ENCODE measurements around the gene CAPN15.

The CAPN15 gene

GRCh38 chr16:507996-508395, 19.5 kb upstream of the CAPN15 start:
- DNase-seq = no peak

- no peak for DNase-seq
Observed at GRCh38 chr16:508884-509736, 18.4 kb upstream of the CAPN15 start.

DNA sequence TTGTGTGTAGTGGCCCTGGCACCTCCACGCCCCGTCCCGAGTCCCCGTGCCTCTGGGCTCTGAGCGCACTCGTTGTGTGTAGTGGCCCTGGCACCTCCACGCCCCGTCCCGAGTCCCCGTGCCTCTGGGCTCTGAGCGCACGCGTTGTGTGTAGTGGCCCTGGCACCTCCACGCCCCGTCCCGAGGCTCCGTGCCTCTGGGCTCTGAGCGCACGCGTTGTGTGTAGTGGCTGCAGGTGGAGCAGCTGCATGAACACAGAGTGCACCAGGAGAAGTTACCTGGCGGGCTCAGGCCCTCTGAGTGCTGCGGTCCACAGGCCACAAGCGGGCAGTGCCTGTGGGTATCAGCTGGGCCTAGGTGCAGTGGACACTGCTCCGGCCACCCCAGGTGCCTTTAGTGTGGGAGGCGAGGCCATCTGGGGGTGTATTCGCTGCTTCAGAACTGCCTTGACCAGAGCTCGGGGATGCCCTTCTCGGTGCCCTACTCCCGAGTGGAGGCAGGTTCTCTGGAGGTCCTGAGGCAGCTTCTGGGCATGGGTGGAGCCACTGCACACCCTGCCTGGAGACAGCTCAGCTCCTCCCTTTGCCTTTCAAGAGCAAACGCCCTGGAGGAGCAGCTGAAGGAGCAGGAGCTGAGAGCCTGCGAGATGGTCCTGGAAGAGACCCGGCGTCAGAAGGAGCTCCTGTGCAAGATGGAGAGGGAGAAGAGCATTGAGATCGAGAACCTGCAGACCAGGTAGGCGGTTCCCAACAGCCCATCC, 17.3 kb upstream of the CAPN15 start:
- DNase-seq = no peak

- DNase-seq = no peak
Observed at GRCh38 chr16:512802-513201, 14.7 kb upstream of the CAPN15 start.

DNA sequence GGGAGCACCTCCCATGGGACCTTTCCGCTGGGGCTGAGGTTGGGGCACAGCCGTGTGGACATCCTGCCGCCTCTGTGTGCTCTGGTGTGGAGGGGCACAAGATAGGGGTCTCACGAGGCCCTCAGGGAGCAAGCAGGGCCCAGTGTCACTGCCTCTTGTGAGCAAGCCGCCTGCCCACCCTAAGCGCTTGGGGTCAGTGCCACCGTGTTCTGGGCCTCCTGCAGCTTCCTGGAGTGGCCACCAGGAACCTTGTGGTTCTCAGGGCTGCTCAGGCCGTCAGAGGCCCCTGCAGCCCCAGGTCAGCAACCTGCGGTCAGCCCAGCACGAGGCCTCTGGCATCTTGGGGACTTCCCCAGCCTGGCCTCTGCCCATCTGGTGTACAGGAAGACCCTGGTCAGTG, 13.6 kb upstream of the CAPN15 start:
- no peak for DNase-seq

GRCh38 chr16:515175-515938, 12.2 kb upstream of the CAPN15 start:
- no peak for DNase-seq

GRCh38 chr16:515939-516226, 11.6 kb upstream of the CAPN15 start:
- no peak for DNase-seq

DNA sequence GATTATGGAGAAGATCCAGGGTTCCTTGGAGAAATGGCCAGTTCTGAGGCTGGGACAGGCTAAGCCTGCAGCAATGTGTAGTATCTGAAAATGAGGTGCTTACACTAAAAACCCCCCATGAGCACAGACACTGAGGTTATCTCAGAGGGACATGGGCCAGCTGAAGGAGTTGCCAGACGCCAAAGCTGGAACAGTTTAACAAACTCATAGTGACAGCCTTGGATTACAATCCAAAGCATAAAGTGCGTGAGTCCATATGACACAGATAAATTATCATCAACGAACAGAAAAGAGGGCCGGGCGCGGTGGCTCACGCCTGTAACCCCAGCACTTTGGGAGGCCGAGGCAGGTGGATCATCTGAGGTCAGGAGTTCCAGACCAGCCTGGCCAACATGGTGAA, 11.2 kb upstream of the CAPN15 start:
- no peak for DNase-seq

DNA sequence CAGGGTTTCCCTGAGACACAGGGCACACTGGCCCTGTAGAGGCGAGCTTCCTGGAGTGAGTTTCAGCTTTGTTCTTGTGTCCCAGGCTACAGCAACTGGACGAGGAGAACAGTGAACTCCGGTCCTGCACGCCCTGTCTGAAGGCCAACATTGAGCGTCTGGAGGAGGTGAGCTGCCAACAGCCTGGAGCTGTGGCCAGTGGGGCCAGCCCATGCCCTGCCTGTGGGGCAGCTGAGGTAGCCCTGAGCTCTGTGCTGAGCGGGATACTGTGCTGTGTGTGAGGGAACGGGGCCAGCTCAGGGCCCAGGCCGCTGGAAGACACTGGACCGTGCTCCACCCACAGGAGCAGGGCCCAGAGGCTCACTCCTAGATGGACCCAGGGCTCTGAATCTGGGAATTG, 8.7 kb upstream of the CAPN15 start:
- DNase-seq = no peak

DNA sequence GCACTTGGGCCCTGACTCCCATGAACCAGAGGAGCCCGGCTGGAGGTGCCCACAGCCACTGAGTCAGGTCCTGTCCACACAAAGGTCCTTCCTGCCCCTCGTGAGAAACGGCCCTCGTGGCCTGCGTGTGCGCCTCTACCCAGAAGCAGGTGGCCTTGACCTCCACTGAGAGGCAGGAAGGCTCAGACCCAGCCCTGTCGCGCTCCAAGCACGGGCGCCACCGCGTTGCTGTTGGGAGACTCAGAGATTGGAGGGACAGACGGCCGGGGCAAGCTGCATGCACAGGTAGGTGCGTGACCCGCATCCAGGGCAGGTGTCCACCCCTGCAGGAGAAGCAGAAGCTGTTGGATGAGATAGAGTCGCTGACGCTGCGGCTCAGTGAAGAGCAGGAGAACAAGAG, 8.1 kb upstream of the CAPN15 start:
- no peak for DNase-seq

DNA sequence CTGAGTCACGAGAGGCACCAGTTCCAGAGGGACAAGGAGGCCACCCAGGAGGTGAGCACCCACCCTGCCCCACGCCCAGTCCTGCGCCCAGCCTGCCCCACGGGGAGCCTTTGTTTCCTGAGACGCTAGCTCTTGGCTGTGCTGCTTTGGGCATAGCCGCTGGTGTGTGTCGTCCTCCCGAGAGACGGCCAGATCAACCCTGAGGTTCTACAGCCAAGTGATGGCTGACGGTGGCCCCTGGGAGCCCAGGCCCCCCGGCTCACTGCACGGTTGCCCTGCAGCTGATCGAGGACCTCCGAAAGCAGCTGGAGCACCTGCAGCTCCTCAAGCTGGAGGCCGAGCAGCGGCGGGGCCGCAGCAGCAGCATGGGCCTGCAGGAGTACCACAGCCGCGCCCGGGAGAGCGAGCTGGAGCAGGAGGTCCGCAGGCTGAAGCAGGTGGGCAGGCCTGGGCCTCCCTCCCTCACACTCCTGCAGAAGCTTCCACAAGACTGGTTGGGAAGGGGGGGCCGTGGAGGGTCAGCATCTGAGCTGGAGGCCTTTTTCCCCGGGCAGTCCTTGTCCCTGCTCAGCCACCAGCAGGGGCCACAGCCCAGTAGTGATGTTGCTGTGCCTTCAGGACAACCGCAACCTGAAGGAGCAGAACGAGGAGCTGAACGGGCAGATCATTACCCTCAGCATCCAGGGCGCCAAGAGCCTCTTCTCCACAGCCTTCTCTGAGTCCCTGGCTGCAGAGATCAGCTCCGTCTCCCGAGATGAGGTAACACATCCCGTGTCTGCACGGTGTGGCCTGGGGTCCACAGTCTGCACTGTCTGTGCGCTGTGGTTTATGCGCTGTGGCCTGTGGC, 7.4 kb upstream of the CAPN15 start:
- DNase-seq = no peak

- DNase-seq = no peak
Observed at GRCh38 chr16:520847-521246, 6.7 kb upstream of the CAPN15 start.

DNA sequence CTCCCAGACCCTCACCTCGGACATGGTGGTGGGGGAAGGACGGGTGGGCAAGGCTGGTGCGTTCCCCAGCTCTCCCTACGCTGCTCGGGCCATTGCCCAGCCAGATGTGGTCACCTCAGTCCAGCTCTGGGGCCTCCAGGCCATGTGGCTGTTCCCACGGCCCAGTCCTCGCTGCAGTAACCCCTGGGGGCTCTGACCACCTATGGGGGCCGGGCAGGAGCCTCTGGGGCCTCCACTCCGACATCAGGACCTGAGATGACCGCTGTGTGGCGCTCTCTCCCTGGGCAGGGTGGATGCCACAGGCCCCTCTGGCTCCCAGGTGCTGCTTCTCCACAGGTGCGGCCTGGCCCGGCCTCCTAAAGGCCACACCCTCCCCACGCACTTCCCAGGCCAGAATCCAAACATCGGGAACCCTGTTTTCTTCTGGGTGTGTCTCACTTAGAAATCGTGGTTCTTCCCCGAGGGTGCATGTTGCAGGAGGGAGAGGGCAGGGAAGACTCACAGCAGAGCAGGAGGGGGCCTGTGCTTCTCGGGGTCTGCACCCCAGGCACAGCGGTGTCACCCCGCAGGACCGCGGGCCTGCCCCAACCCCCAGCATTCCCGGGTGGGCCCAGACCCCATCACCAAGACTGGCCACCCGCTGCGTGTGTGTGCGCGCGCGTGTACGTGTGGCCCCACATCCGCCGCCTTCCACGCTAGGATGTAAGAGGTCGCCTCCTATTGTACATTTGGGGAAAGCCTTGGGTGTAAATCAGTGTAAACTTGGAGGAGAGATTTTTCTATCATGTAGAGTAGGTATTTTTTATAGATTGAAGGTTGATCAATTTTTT, 5.9 kb upstream of the CAPN15 start:
- no peak for DNase-seq

GRCh38 chr16:522320-523096, 5.0 kb upstream of the CAPN15 start:
- DNase-seq = no peak

- no peak for DNase-seq
Observed at GRCh38 chr16:523097-523741, 4.3 kb upstream of the CAPN15 start.

DNA sequence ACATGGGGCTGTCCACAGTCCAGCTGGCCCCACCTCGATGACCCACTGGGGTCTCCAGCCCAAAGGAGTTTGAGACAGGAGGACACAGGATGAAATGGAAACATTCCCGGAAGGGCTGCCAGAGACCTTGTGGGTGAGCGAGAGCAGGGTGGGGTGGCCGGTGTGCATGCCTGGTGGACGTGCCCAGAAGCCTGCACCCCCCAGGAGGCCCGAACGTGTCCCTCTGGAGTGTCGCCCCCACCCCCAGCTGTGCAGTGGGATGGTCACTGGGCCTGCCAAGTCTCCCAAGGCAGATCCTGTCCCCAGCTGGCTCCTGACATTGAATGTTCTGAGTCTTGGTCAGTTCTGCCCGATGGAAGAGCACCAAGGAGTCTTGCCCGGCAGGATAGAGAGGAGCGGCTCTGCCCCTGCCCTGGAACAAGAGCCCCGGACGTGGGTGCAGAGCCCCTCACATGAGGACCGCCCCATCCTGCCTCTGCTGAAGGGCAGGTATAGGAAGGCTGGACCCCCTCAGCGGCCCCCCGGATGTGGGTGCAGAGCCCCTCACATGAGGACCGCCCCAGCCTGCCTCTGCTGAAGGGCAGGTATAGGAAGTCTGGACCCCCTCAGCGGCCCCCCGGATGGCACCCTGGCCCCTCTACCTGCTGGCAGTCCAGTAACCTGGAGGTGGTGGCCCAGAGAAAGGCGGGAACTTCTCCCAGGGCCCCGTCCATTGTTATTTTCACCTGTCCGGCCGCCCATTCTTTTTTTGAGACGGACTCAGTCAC, 3.1 kb upstream of the CAPN15 start:
- DNase-seq = no peak

DNA sequence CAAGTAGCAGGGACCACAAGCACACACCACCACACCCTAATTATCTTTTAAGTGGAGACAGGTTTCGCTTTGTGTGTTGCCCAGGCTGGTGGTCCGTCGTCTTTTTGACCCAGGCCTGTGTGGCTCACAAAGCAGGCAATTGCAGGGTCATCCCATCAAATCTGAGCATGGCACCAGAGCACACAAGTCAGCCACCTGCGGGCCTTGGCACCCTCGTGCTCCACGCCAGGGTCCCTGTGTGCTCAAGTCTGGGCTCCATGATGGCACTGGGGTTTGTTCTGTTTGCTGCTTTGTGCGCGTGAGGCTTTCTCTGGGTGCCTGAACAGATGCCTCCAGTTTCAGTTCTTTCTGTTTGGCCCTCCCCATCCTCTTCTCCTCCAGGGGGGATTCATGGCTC, 2.4 kb upstream of the CAPN15 start:
- DNase-seq = no peak

DNA sequence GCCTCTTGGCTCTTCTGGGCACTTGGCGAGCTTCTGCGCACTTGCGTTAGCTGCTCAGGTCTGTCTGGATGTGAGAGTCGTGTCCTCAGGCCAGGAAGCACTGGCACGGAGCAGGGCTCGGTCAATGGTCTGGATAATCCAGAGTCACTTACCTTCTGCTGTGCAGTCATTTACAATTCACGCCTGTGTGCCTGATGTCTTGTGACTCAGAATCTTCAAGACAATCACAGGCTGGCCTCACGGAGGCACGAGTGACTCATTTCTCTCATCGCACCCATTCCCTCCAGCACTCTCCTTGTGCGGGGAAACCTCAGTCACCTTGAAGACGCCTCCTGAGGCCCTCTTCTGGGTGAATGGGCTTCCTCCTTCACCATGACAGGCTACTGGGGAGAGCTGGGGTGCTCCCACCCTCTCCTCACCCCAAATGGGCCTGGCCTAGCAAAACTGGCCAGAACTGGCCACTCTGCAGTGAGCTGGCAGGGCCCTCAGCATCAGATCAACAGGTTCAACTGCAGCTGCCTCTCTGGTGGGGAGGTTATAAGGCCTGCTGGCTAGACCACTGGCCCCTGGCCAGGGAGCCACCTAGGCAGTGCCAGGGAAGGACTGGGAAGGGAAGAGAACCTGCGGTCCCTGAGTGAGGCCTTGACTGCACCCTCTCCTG, 1.9 kb upstream of the CAPN15 start:
- no peak for DNase-seq
